GM12891 (cell line): ENCODE measurements around the gene DAB2IP.

ENCODE experiments used
- DNase-seq: peaks from one replicate; pipeline ENCODE4 v3.0.0; 2011; ENCODE audit warnings: low spot score; ENCODE audit not compliant: insufficient read length
- FAIRE-seq: peaks from 2 replicates; lab custom pipeline; 2011; peaks lifted over from hg19 to GRCh38; lab: Jason Lieb, UNC
- PAX5 ChIP-seq: IDR thresholded peaks from 2 replicates; pipeline ENCODE4 v1.6.1; 2011; ENCODE audit warnings: low read length, moderate library complexity, mild to moderate bottlenecking; ENCODE audit not compliant: insufficient read depth, severe bottlenecking
- POLR2A ChIP-seq: IDR thresholded peaks from 2 replicates; pipeline ENCODE4 v1.6.1; 2011; ENCODE audit warnings: low read depth, low read length, control low read depth
- POLR2AphosphoS5 ChIP-seq: IDR thresholded peaks from 2 replicates; pipeline ENCODE4 v1.6.1; 2011; ENCODE audit warnings: low read depth, low read length, control low read depth
- POU2F2 ChIP-seq: IDR thresholded peaks from 2 replicates; pipeline ENCODE4 v1.6.1; 2011; ENCODE audit warnings: low read depth, mild to moderate bottlenecking, control low read depth, low read length, moderate library complexity
- SPI1 ChIP-seq: IDR thresholded peaks from 2 replicates; pipeline ENCODE4 v1.6.1; 2011; ENCODE audit warnings: low read depth, low read length, control low read depth
- TAF1 ChIP-seq: IDR thresholded peaks from 2 replicates; pipeline ENCODE4 v1.6.1; 2011; ENCODE audit warnings: low read depth, low read length, control low read depth

DAB2IP gene

GRCh38 chr9:121760571-121760970 lies 109.1 kb downstream of the DAB2IP start:
- no peak for FAIRE-seq
- no peak for TF ChIP-seq POLR2A
- no peak for TF ChIP-seq TAF1
- no peak for TF ChIP-seq POLR2AphosphoS5
- TF ChIP-seq POU2F2: no peak
- no peak for TF ChIP-seq PAX5
- no peak for TF ChIP-seq SPI1
- no peak for DNase-seq

GRCh38 chr9:121763131-121763530 lies 111.7 kb downstream of the DAB2IP start:
- FAIRE-seq (no peak), DNase-seq (no peak)
- TF ChIP-seq POLR2AphosphoS5: no peak
- no peak for TF ChIP-seq TAF1
- TF ChIP-seq POLR2A: no peak
- no peak for TF ChIP-seq PAX5
- TF ChIP-seq POU2F2: no peak
- TF ChIP-seq SPI1: no peak

DNA sequence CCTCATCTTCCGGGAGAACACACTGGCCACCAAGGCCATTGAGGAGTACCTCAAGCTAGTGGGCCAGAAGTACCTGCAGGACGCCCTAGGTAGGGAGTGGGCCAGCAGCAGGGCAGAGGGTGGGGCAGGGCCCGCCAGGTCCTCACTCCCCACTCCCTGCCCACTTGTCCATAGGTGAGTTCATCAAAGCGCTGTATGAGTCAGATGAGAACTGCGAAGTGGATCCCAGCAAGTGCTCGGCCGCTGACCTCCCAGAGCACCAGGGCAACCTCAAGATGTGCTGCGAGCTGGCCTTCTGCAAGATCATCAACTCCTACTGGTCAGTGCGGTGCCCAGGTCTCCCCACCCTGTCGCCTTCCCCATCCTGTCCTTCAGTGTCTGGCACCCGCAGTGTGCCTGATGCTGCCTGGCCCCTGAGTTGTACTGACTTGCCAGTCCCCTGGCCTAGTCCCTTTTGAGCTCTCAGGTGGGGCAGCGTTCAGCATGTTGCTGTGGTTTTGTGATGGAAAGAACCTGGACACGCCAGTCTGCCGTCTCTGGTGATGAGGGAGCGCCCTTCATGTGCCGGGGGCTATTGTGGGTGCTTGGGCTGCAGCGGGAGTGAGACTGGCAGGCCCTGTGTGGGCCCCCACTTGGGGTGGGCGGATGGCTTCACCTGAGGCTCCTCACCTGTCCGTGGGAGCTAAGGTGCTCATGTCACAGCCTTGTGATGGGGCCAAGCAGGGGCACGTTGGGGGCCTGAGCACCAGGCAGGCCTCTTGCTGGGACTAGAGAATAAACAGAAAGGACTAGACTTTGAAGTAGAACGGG lies 112.3 kb downstream of the DAB2IP start:
- FAIRE-seq (no peak), DNase-seq (no peak)
- TF ChIP-seq SPI1: no peak
- TF ChIP-seq POLR2A: no peak

DNA sequence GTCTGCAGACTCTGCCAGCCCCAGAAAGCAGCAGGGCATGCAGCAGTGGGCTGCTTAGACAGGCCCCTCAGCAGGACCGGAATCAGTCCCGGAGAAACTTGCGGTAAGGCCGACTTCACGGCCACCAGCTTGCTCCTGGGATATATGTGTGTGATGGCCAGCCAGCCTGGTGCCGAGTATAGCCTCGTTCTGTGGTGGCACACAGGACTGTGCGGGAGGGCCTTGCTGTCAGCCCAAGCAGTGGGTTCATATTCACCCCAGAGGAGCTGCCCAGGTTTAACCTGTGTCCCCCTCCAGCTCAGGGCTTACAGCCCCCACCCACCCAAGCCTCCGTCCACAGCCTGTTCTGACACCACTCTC lies 112.9 kb downstream of the DAB2IP start:
- FAIRE-seq: no peak
- TF ChIP-seq SPI1 (no peak), PAX5 (no peak), POLR2AphosphoS5 (no peak), POU2F2 (no peak), POLR2A (no peak), TAF1 (no peak)

DNA sequence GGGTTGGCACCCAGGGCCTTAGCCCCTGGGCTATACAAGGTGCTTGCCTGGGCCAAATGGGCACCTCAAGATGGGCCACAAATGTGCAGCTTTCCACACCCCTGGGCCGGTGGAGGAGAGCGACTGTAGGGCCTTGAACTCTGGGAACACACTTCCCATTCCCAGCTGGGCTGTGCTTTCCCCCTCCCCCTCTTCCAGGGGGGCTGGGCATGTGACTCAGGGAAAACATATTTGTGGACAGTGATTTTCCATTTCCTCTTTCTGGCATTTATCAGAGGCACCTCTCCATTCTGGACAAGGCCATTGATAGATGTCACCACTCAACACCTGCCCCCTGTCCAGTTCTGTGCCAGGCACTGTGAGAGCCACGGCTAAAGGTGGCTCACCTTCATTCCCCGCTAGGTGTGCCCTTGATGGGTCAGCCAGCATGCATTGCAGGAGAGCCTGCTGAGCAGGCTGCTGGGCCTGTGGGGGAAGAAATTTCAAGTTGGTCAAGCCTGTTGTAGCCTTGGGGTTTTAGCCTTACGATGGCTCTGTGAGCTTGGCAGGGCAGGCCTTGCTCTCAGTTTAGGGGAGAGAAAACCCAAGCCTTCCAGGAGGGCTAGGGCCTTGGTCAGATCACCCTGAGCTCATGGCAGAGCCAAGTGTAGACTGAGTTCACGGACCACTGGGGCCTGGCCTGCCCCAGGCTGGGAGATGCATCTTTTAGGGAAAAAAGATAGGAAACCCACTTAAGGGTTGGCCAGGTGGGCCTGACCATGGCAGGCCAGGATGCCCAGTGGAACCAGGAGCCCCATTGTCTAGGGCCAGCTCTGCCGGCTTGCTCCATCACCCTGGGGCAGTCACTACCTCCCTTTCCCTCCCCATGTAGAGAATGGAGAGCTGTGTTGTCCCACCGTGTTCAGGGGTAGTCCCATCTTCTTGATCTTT lies 113.9 kb downstream of the DAB2IP start:
- FAIRE-seq (no peak), DNase-seq (no peak)
- TF ChIP-seq TAF1 (no peak), SPI1 (no peak), PAX5 (no peak), POLR2A (no peak), POLR2AphosphoS5 (no peak), POU2F2 (no peak)

More for the DNA sequence above, 112.9 kb downstream of the DAB2IP start:
- DNase-seq: no peak

DNA sequence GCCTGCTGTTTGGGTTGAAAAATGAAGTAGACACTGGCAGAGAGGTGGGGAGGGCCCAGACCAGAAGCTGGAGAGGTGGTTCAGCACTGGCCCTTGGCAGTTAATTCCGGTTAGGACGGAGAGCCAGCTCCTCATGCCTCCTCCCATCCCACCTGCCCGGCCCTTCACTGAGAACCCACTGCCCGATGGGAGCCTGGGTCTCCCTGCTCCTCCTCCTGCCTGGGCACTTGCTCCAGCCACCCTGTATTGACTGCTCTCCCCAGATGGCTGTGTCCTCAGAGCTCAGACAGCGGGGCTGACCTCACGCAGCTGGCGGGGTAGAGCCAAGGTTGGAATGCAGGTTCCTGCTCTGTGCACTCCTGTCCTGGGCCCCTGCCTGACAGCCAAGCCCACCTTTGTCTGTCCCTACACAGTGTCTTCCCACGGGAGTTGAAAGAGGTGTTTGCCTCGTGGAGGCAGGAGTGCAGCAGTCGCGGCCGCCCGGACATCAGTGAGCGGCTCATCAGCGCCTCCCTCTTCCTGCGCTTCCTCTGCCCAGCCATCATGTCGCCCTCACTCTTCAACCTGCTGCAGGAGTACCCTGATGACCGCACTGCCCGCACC lies 114.7 kb downstream of the DAB2IP start:
- TF ChIP-seq POLR2AphosphoS5: no peak
- TF ChIP-seq SPI1: no peak
- no peak for TF ChIP-seq TAF1
- TF ChIP-seq POLR2A: no peak
- no peak for TF ChIP-seq POU2F2
- TF ChIP-seq PAX5: no peak

GRCh38 chr9:121767171-121767769 lies 115.8 kb downstream of the DAB2IP start:
- no peak for DNase-seq
- no peak for FAIRE-seq
- no peak for TF ChIP-seq POU2F2
- no peak for TF ChIP-seq POLR2A
- TF ChIP-seq PAX5: no peak
- TF ChIP-seq POLR2AphosphoS5: no peak
- TF ChIP-seq SPI1: no peak
- no peak for TF ChIP-seq TAF1

More for the DNA sequence above, 114.7 kb downstream of the DAB2IP start:
- FAIRE-seq (no peak), DNase-seq (no peak)

DNA sequence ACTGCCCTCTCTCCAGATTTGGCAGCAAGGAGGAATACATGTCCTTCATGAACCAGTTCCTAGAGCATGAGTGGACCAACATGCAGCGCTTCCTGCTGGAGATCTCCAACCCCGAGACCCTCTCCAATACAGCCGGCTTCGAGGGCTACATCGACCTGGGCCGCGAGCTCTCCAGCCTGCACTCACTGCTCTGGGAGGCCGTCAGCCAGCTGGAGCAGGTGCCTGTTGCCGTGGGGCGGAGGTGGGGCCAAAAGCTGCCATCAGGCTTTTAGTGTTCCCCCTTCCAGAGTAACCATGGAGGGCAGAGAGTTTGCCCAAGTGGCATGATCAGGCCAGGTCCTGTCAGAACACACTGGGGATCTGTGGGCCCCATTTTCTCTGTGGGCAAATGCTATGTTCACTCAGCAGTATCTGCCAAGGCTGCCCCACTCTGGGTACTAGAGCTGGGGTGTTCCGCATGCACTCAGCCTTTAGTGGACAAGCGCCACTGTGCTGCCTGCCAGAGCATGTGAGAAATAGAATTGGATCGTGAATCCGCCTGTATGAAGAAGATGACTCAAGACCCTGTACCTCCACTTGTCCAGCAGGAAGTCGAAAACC lies 117.1 kb downstream of the DAB2IP start:
- DNase-seq: no peak
- no peak for FAIRE-seq
- TF ChIP-seq POU2F2: no peak
- TF ChIP-seq TAF1: no peak
- no peak for TF ChIP-seq SPI1
- TF ChIP-seq PAX5: no peak
- TF ChIP-seq POLR2AphosphoS5: no peak
